Measurements from ENCODE around the gene MARCHF2.

Gene MARCHF2

DNA sequence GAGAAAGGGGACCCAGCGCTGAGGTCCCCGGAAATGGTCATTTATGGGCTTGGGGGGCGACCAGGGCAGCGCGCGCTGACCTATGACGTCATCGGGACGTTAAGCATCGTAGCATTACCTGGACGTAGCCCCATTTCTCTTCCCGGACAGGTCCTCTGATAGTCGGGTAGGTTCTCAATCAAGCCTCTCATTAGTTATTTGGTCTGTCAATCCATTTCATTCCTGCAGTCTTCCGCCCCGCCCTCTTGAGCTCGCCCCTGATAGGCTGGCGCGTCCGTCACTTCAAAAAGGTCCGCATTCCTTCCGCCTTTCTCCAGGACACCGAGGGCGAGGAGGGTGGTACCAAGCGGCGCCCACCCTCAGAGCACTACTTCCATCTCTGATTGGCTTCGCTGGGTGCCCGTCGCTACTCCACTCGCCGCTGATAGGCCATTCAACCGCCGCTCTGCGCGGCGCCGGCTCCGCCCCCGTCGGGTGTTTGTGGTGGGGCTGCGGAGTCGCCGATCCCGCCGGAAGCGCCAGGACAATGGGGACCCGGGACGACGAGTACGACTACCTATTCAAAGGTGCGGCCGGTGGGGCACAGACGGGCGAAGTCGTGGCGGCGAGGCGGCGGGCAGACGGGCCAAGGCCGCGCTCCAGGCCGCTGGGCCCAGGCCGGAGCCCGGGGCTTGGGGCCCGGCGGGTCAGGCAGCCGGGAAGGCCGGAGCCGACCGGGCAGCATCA, 23.1 kb upstream of the MARCHF2 start, which contains the start of gene RAB11B:
Gene RAB11B, plus strand, starts transcription at position 470 of the 726 bp plus-strand sequence. Its CDS starts 57 bp downstream, at position 527.
- DNase-seq (ENCODE audit: extremely low spot score): peak; percentile 97
- CTCF ChIA-PET: interaction anchor here (0.6 kb wide), 1 partner anchor 18 kb away, joined by 3 read pairs; no protein-coding TSS in a partner anchor
- TF ChIP-seq PKNOX1 (IDR thresholded peaks at IDR 0.05) (peak; percentile 100), TARDBP (IDR thresholded peaks at IDR 0.05) (no peak; the same call in 1 of the 2 replicates), ELF4 (IDR thresholded peaks at IDR 0.05) (peak; percentile 94), LEF1 (IDR thresholded peaks at IDR 0.05; ENCODE audit: borderline replicate concordance) (0 out of 2 replicates have a peak, but pooled peaks have one; percentile 56), SP1 (IDR thresholded peaks at IDR 0.05) (peak; percentile 82), NFRKB (IDR thresholded peaks at IDR 0.05) (no peak), ARNT (IDR thresholded peaks at IDR 0.05) (no peak)
- POLR2A ChIA-PET: interaction anchor here (0.7 to 2.2 kb wide), 15 partner anchors 13 to 124 kb away, joined by 3 to 19 read pairs (median 4); partner anchors contain the start of genes KANK3 and ZNF414

GRCh38 chr19:8390617-8390981, 22.5 kb upstream of the MARCHF2 start:
- CTCF ChIA-PET: interaction anchor here (0.6 kb wide), 1 partner anchor 18 kb away, joined by 3 read pairs; no protein-coding TSS in a partner anchor
- peak; percentile 94 for DNase-seq (ENCODE audit: extremely low spot score)

DNA sequence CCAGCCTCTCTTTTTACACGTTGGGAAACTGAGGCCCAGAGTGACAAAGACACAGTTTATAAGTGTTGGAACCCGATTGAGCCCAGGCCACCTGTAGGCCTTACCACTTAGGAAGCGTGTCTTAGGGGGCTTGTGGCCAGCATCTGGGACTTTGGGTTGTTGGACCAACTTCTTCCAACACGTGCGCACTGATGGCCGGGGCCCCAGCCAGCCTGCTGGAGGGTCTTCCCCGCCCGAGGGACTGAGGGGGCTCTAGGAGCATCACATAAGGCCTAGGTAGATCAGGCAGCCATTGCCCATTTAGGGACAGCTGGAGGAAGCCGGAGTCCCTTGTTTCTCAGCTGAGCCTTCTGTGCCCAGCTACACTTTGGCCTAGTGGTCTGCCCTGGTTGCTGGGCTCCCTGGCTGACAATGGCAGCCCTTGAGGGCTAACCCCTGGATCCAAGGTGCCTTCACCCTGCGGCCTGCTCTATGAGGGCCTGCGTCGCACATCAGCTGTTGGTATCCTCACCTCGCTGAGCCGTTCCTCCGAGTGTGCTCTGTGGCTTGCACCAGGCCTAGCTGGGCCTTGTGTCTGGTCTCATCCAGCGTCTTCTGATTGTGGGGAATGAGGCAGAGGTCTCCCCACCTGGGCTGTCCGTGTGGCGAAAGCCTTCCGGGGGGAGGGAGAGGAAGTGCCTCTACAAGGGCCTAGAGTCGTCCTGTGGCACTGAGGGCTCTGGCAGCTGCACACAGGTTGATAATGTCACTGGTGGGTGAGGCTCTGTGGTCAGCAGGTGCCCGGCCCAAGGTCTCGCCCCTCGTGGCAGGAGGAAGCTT, 21.7 kb upstream of the MARCHF2 start:
- no peak for DNase-seq (ENCODE audit: extremely low spot score)
- TF ChIP-seq ELF4 (IDR thresholded peaks at IDR 0.05) (no peak), ARNT (IDR thresholded peaks at IDR 0.05) (no peak), HDGF (IDR thresholded peaks at IDR 0.05; ENCODE audit: borderline replicate concordance) (no peak), PKNOX1 (IDR thresholded peaks at IDR 0.05) (no peak), NFRKB (IDR thresholded peaks at IDR 0.05) (no peak), SUZ12 (IDR thresholded peaks at IDR 0.05) (no peak)
- CTCF ChIA-PET: interaction anchor here (0.7 kb wide), 1 partner anchor 37 kb away, joined by 3 read pairs; no protein-coding TSS in a partner anchor
- POLR2A ChIA-PET: interaction anchor here (0.5 to 2.2 kb wide), 6 partner anchors 26 to 224 kb away, joined by 3 to 19 read pairs (median 3); partner anchors contain the start of gene ZNF414

More at GRCh38 chr19:8390617-8390981, 22.5 kb upstream of the MARCHF2 start:
- TF ChIP-seq ELF4 (IDR thresholded peaks at IDR 0.05): no peak
- TF ChIP-seq NFRKB (IDR thresholded peaks at IDR 0.05): no peak
- no peak for TF ChIP-seq FOXA1 (IDR thresholded peaks at IDR 0.05)
- no peak for TF ChIP-seq SUZ12 (IDR thresholded peaks at IDR 0.05)
- TF ChIP-seq PKNOX1 (IDR thresholded peaks at IDR 0.05): no peak
- TF ChIP-seq ARNT (IDR thresholded peaks at IDR 0.05): no peak
- TF ChIP-seq L3MBTL2 (conservative IDR thresholded peaks at IDR 0.05): no peak
- TF ChIP-seq CTBP1 (IDR thresholded peaks at IDR 0.05; ENCODE audit: borderline replicate concordance): no peak
- no peak for TF ChIP-seq SP1 (IDR thresholded peaks at IDR 0.05)
- TF ChIP-seq LEF1 (IDR thresholded peaks at IDR 0.05; ENCODE audit: borderline replicate concordance): no peak
- no peak for TF ChIP-seq FOXM1 (IDR thresholded peaks at IDR 0.05; ENCODE audit: borderline replicate concordance)
- TF ChIP-seq TARDBP (IDR thresholded peaks at IDR 0.05): no peak
- TF ChIP-seq FOXK2 (IDR thresholded peaks at IDR 0.05): no peak
- TF ChIP-seq ZNF384 (IDR thresholded peaks at IDR 0.05): no peak
- TF ChIP-seq HDGF (IDR thresholded peaks at IDR 0.05; ENCODE audit: borderline replicate concordance): no peak
- TF ChIP-seq BHLHE40 (IDR thresholded peaks at IDR 0.05; ENCODE audit: borderline replicate concordance): no peak
- POLR2A ChIA-PET: interaction anchor here (0.5 to 2.2 kb wide), 17 partner anchors 13 to 225 kb away, joined by 3 to 19 read pairs (median 4); partner anchors contain the start of genes KANK3 and ZNF414

DNA sequence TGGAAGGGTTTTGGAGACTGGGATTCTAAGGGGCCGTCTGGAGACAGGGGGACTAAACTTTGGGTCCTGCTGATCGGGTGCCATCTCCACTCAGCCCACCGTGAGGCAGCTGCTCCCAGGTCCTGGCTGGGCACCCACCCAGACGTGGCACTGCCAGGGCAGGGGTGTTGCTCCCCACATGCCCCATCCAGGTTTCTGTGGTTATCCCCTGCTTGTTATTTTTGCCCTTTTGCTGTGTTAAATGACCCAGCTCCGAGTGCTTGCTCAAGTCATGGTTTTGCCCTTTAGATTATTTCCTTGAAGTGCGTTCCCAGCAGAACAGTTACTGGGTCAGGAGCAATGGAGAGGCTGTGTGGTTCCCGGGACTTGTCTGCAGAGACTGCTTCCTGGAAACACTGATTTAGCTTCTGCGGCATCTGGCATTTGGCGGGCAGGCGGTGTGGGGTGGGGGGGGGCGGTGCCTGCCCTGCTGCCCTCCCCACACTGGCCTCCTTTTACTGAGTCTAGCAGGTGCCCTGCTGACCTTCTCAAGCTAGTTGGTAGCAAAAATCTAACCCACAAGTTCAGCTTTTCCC, 21.0 kb upstream of the MARCHF2 start:
- no peak for DNase-seq (ENCODE audit: extremely low spot score)
- ChIA-PET CTCF (interaction anchor here (0.6 to 0.7 kb wide), 2 partner anchors 37 to 68 kb away, joined by 3 read pairs; no protein-coding TSS in a partner anchor), POLR2A (interaction anchor here (0.6 kb wide), 1 partner anchor 177 kb away, joined by 3 read pairs; no protein-coding TSS in a partner anchor)
- TF ChIP-seq BHLHE40 (IDR thresholded peaks at IDR 0.05; ENCODE audit: borderline replicate concordance) (no peak), L3MBTL2 (conservative IDR thresholded peaks at IDR 0.05) (no peak), HDGF (IDR thresholded peaks at IDR 0.05; ENCODE audit: borderline replicate concordance) (no peak), SP1 (IDR thresholded peaks at IDR 0.05) (no peak), FOXK2 (IDR thresholded peaks at IDR 0.05) (no peak), LEF1 (IDR thresholded peaks at IDR 0.05; ENCODE audit: borderline replicate concordance) (no peak), ELF4 (IDR thresholded peaks at IDR 0.05) (no peak), FOXA1 (IDR thresholded peaks at IDR 0.05) (no peak), CTBP1 (IDR thresholded peaks at IDR 0.05; ENCODE audit: borderline replicate concordance) (no peak), ARNT (IDR thresholded peaks at IDR 0.05) (no peak), ZNF384 (IDR thresholded peaks at IDR 0.05) (no peak), TARDBP (IDR thresholded peaks at IDR 0.05) (no peak), PKNOX1 (IDR thresholded peaks at IDR 0.05) (no peak), SUZ12 (IDR thresholded peaks at IDR 0.05) (no peak), FOXM1 (IDR thresholded peaks at IDR 0.05; ENCODE audit: borderline replicate concordance) (no peak), NFRKB (IDR thresholded peaks at IDR 0.05) (no peak)
